IMR-90 (cell line): ENCODE measurements around the gene TMEM30A. TPM values are rescaled to one million over a fixed set of nuclear protein-coding genes. Genes with fewer than 3 reads are reported as not detected.

Experiments used
- ATAC-seq: fragments of 200-7000 bp; cut with Tn5 transposase; 2 replicates; pipeline ENCODE4 v1.9.1; 2020; ENCODE audit warnings: low read depth, mild to moderate bottlenecking, moderate library complexity
- BruUV-seq: library from RNA; stranded (reverse); fragments of 400-500 nt; replicated peaks from 2 replicates; lab custom pipeline; 2021; lab: Mats Ljungman, UMichigan
- CTCF ChIA-PET: fragments of 300-600 bp; formaldehyde crosslinking; extraction: SDS; loops from one replicate; lab custom pipeline; 2021; ENCODE audit warnings: antibody characterized with exemption; lab: Yijun Ruan, JAX
- POLR2A ChIA-PET: fragments of 300-600 bp; sonication (Branson Sonifier 250); formaldehyde crosslinking; loops from one replicate; lab custom pipeline; 2022; ENCODE audit warnings: antibody characterized with exemption; ENCODE audit not compliant: unreplicated experiment; lab: Charles Lee
- DNase-seq: peaks from one replicate; pipeline ENCODE4 v3.0.0; 2013
- H2AFZ ChIP-seq: replicated peaks from 2 replicates; pipeline ENCODE3; 2013; ENCODE audit warnings: low read length, mild to moderate bottlenecking; ENCODE audit not compliant: poor library complexity
- H2AK5ac ChIP-seq: 2 replicates; pipeline ENCODE4 v1.6.1; 2013; ENCODE audit warnings: low read depth, low read length, inconsistent platforms
- H2AK9ac ChIP-seq: replicated peaks from 2 replicates; pipeline ENCODE3; 2013; ENCODE audit warnings: mild to moderate bottlenecking, low read depth, low read length, moderate library complexity; ENCODE audit not compliant: poor library complexity
- H2BK120ac ChIP-seq: 2 replicates; pipeline ENCODE4 v1.6.1; 2013; ENCODE audit warnings: low read depth, low read length, inconsistent platforms
- H2BK15ac ChIP-seq: 3 replicates; pipeline ENCODE4 v1.6.1; 2013; ENCODE audit warnings: low read depth, low read length, inconsistent platforms
- H2BK20ac ChIP-seq: 2 replicates; pipeline ENCODE4 v1.6.1; 2013; ENCODE audit warnings: low read depth, mild to moderate bottlenecking, inconsistent platforms, low read length, moderate library complexity
- H2BK5ac ChIP-seq: 2 replicates; pipeline ENCODE4 v1.6.1; 2013; ENCODE audit warnings: mild to moderate bottlenecking, low read depth, low read length, inconsistent platforms; ENCODE audit not compliant: poor library complexity, severe bottlenecking
- H3K14ac ChIP-seq: replicated peaks from 2 replicates; pipeline ENCODE4 v1.6.1; 2013; ENCODE audit warnings: low read depth, low read length, inconsistent platforms
- H3K18ac ChIP-seq: 2 replicates; pipeline ENCODE4 v1.6.1; 2013; ENCODE audit warnings: low read depth, low read length, control low read depth
- H3K23ac ChIP-seq: 2 replicates; pipeline ENCODE4 v1.6.1; 2013; ENCODE audit warnings: low read depth, low read length, inconsistent platforms
- H3K27ac ChIP-seq: 2 replicates; pipeline ENCODE4 v1.5.1; 2013; ENCODE audit warnings: mild to moderate bottlenecking, control low read depth, low read length; ENCODE audit not compliant: insufficient read depth
- H3K27me3 ChIP-seq: 2 replicates; pipeline ENCODE4 v1.6.1; 2013; ENCODE audit warnings: low read length; ENCODE audit not compliant: control insufficient read depth, insufficient read depth
- H3K36me3 ChIP-seq: 2 replicates; pipeline ENCODE4 v1.6.1; 2013; ENCODE audit warnings: low read length, mixed read lengths; ENCODE audit not compliant: control insufficient read depth, insufficient read depth
- H3K4ac ChIP-seq: 2 replicates; pipeline ENCODE4 v1.6.1; 2013; ENCODE audit warnings: low read depth, low read length, inconsistent platforms
- H3K4me1 ChIP-seq: 2 replicates; pipeline ENCODE4 v1.6.1; 2013; ENCODE audit warnings: low read length, mixed read lengths; ENCODE audit not compliant: control insufficient read depth, insufficient read depth
- H3K4me2 ChIP-seq: 2 replicates; pipeline ENCODE4 v1.6.1; 2013; ENCODE audit warnings: low read depth, mild to moderate bottlenecking, control low read depth, low read length, moderate library complexity
- H3K4me3 ChIP-seq: 2 replicates; pipeline ENCODE4 v1.5.1; 2013; ENCODE audit warnings: low read depth, mild to moderate bottlenecking, control low read depth, low read length, moderate library complexity; ENCODE audit not compliant: insufficient read depth
- H3K56ac ChIP-seq: 2 replicates; pipeline ENCODE4 v1.6.1; 2013; ENCODE audit warnings: low read length, inconsistent platforms; ENCODE audit not compliant: insufficient read depth; ENCODE audit errors: extremely low read depth
- H3K79me1 ChIP-seq, 2 experiments: 2 replicates each; pipeline ENCODE4 v1.6.1; 2013; ENCODE audit warnings: low read length in 2 of 2, inconsistent platforms in 1 of 2, low read depth in 1 of 2
- H3K9ac ChIP-seq: 2 replicates; pipeline ENCODE4 v1.6.1; 2013; ENCODE audit warnings: low read depth, low read length, control low read depth
- H3K9me1 ChIP-seq: 2 replicates; pipeline ENCODE4 v1.6.1; 2013; ENCODE audit warnings: low read length, inconsistent platforms; ENCODE audit not compliant: insufficient read depth
- H3K9me3 ChIP-seq: 2 replicates; pipeline ENCODE4 v1.6.1; 2013; ENCODE audit warnings: low read length; ENCODE audit not compliant: control insufficient read depth, insufficient read depth
- H4K20me1 ChIP-seq: 2 replicates; pipeline ENCODE4 v1.6.1; 2013; ENCODE audit warnings: low read length, inconsistent platforms; ENCODE audit not compliant: insufficient read depth
- H4K5ac ChIP-seq: 2 replicates; pipeline ENCODE4 v1.6.1; 2013; ENCODE audit warnings: mild to moderate bottlenecking, low read depth, low read length, control low read depth
- H4K8ac ChIP-seq, 2 experiments: 2 replicates each; pipeline ENCODE4 v1.6.1; 2013; ENCODE audit warnings: low read depth in 2 of 2, low read length in 2 of 2, control low read depth in 1 of 2, inconsistent platforms in 1 of 2
- H4K91ac ChIP-seq: 2 replicates; pipeline ENCODE4 v1.6.1; 2013; ENCODE audit warnings: low read depth, low read length, inconsistent platforms; ENCODE audit not compliant: insufficient read depth
- BHLHE40 ChIP-seq: fragments of 150-350 bp; IDR thresholded peaks from 2 replicates; pipeline ENCODE4 v1.6.1; 2016; ENCODE audit warnings: mild to moderate bottlenecking, low read depth, low read length
- CEBPB ChIP-seq: IDR thresholded peaks from 2 replicates; pipeline ENCODE4 v1.6.1; 2012; ENCODE audit warnings: low read depth, low read length, improper control_type of control experiment
- FOS ChIP-seq: fragments of 150-350 bp; IDR thresholded peaks from 2 replicates; pipeline ENCODE4 v1.6.1; 2016; ENCODE audit warnings: low read depth, low read length
- MAZ ChIP-seq: IDR thresholded peaks from 2 replicates; pipeline ENCODE4 v1.6.1; 2012; ENCODE audit warnings: low read depth, mild to moderate bottlenecking, low read length, improper control_type of control experiment, moderate library complexity, borderline replicate concordance
- RCOR1 ChIP-seq: IDR thresholded peaks from 2 replicates; pipeline ENCODE4 v1.6.1; 2012; ENCODE audit warnings: mild to moderate bottlenecking, low read length, improper control_type of control experiment; ENCODE audit not compliant: insufficient replicate concordance
- WGBS, 2 experiments: methylation state at CpG; one replicate each; pipeline versions ENCODE4 v1.1.5 to v1.1.7; 2013; ENCODE audit warnings: missing lambda C conversion rate in 2 of 2; ENCODE audit not compliant: insufficient read length in 1 of 2; ENCODE audit errors: extremely low coverage in 2 of 2; 5-methylcytosine and 5-hydroxymethylcytosine counted together
- dilution Hi-C: fragments of 300-500 bp; cut with HindIII; formaldehyde crosslinking; loops from one replicate; pipeline ENCODE4 v1.14.3; 2018; ENCODE audit warnings: low sequenced_read_pairs; ENCODE audit not compliant: unreplicated experiment
- in situ Hi-C: fragments of 300-500 bp; cut with MboI; formaldehyde crosslinking; loops from 3 replicates; pipeline ENCODE4 v1.14.3; 2019; ENCODE audit warnings: low sequenced_read_pairs, inconsistent platforms, mixed read lengths
- intact Hi-C: fragments of 100-400 bp; cut with micrococcal nuclease; formaldehyde crosslinking; loops from 2 replicates; pipeline ENCODE4 v1.10.0; 2022
- polyA plus RNA-seq, 3 experiments: library from polyadenylated mRNA; depleted of rRNA; stranded (reverse); fragments of >200 nt; gene quantifications; 2 replicates each; pipeline ENCODE4 v1.2.3, GENCODE V29; 2012; ENCODE audit warnings: low replicate concordance in 1 of 3
- total RNA-seq: library from RNA; depleted of rRNA; stranded (reverse); fragments of >200 nt; gene quantifications from 2 replicates; pipeline ENCODE4 v1.2.3, GENCODE V29; 2012

TMEM30A gene
- total and polyA plus RNA-seq, 2 of the 4 experiments (the other 2 are of a cell fraction), result 48.5 to 111 TPM

DNA sequence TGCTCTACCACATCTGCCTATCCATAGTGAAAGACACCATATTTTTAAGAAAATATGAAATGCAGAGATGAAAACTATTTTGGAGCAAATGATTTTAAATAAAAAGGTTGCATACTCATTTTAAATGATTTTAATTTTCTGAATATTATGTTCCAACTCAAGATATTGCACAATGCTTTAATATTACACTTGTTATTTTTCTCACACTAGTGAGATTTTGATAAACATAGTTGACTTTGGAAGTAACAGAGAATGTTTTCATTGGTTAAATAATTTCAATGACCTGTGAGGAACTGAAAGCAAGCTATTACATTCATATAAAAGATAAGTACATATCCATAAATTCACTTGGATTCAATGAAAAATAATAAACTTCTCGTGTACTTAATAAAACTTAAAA is 7.2 kb upstream of the TMEM30A start:
- no peak overlapping the region for H3K4me3 ChIP-seq
- no peak overlapping the region for H2BK5ac ChIP-seq
- no peak overlapping the region for H4K8ac ChIP-seq
- no peak overlapping the region for H2BK120ac ChIP-seq
- BruUV-seq, result no TSS peak
- no peaks in the 10 kb centered on the region for H4K20me1 ChIP-seq
- H2BK20ac ChIP-seq, result no peak overlapping the region
- no peak overlapping the region for H3K4me2 ChIP-seq
- in situ Hi-C loops (no loop called here), intact Hi-C loops (no loop called here), dilution Hi-C loops (no loop called here)
- H2BK15ac ChIP-seq, result no peak overlapping the region
- no peak overlapping the region for H2AFZ ChIP-seq
- no peak overlapping the region for H2AK5ac ChIP-seq
- H3K4ac ChIP-seq, result no peak overlapping the region
- H3K4me1 ChIP-seq, result no peaks in the 10 kb centered on the region
- no peak overlapping the region for H2AK9ac ChIP-seq
- no peak overlapping the region for H4K91ac ChIP-seq
- no peaks in the 10 kb centered on the region for H3K9me1 ChIP-seq
- no peak overlapping the region for H3K14ac ChIP-seq
- no peaks in the 10 kb centered on the region for H3K79me1 ChIP-seq
- no peak overlapping the region for H3K9ac ChIP-seq
- ChIA-PET CTCF (no interaction called here), POLR2A (no interaction called here)
- H4K5ac ChIP-seq, result no peak overlapping the region
- no peak overlapping the region for H3K56ac ChIP-seq
- no peaks in the 10 kb centered on the region for H3K36me3 ChIP-seq
- DNase-seq, result no peak
- H3K27me3 ChIP-seq, result no peaks in the 10 kb centered on the region
- ATAC-seq, result no peak
- H3K18ac ChIP-seq, result no peak overlapping the region
- no peak overlapping the region for H3K23ac ChIP-seq
- WGBS, 2 experiments, result no CpG with 5 or more reads among the region's 1 CpG
- H3K9me3 ChIP-seq, result no peaks in the 10 kb centered on the region
- peak; percentile 51; the same call in 1 of the 2 replicates for TF ChIP-seq CEBPB
- no peak for TF ChIP-seq BHLHE40
- TF ChIP-seq MAZ, result no peak
- no peak for TF ChIP-seq FOS
- no peak for TF ChIP-seq RCOR1
- no peak overlapping the region for H3K27ac ChIP-seq
